ENCODE data around the gene C14orf180. TPM values are rescaled to one million over a fixed set of nuclear protein-coding genes. Genes with fewer than 3 reads are reported as not detected.

C14orf180 gene
- total and polyA plus RNA-seq, 2 donors from 2014 or later, result 2.1 to 3.1 TPM

GRCh38 chr14:104545151-104545941 is 34.2 kb upstream of the C14orf180 start:
- TF ChIP-seq, protein P1, sequence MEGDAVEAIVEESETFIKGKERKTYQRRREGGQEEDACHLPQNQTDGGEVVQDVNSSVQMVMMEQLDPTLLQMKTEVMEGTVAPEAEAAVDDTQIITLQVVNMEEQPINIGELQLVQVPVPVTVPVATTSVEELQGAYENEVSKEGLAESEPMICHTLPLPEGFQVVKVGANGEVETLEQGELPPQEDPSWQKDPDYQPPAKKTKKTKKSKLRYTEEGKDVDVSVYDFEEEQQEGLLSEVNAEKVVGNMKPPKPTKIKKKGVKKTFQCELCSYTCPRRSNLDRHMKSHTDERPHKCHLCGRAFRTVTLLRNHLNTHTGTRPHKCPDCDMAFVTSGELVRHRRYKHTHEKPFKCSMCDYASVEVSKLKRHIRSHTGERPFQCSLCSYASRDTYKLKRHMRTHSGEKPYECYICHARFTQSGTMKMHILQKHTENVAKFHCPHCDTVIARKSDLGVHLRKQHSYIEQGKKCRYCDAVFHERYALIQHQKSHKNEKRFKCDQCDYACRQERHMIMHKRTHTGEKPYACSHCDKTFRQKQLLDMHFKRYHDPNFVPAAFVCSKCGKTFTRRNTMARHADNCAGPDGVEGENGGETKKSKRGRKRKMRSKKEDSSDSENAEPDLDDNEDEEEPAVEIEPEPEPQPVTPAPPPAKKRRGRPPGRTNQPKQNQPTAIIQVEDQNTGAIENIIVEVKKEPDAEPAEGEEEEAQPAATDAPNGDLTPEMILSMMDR (IDR thresholded peaks at IDR 0.05; ENCODE audit: borderline replicate concordance, extremely low read depth, insufficient read depth), result no peak
- peaks cover 6% of the 10 kb centered on the region for H3K27me3 ChIP-seq (ENCODE audit: control insufficient read depth, insufficient read depth, low read length)
- DNase-seq (peak in 2 of 5 donors; percentile 35 to 76), FAIRE-seq (no peak)
- intact Hi-C loops (cut with DNase I), result no loop called here
- H3K4me3 ChIP-seq (ENCODE audit: low read length in 3 of 3), result no peak overlapping the region
- peaks cover 0 to 4% (median 0%) of the 10 kb centered on the region in 3 donors for H3K9me3 ChIP-seq (ENCODE audit: control insufficient read depth in 2 of 3, insufficient read depth in 1 of 3, low read length in 3 of 3)
- H3K9ac ChIP-seq (ENCODE audit: low read length in 3 of 3), result no peak overlapping the region
- H3K4me1 ChIP-seq (ENCODE audit: control insufficient read depth in 2 of 3, insufficient read depth in 2 of 3, low read depth in 1 of 3, low read length in 3 of 3), result no peaks in the 10 kb centered on the region
- H3K36me3 ChIP-seq (ENCODE audit: control insufficient read depth in 2 of 3, insufficient read depth in 3 of 3, low read length in 3 of 3), result no peaks in the 10 kb centered on the region
- no peak overlapping the region for H3K27ac ChIP-seq (ENCODE audit: low read depth in 2 of 2, low read length in 2 of 2)

DNA sequence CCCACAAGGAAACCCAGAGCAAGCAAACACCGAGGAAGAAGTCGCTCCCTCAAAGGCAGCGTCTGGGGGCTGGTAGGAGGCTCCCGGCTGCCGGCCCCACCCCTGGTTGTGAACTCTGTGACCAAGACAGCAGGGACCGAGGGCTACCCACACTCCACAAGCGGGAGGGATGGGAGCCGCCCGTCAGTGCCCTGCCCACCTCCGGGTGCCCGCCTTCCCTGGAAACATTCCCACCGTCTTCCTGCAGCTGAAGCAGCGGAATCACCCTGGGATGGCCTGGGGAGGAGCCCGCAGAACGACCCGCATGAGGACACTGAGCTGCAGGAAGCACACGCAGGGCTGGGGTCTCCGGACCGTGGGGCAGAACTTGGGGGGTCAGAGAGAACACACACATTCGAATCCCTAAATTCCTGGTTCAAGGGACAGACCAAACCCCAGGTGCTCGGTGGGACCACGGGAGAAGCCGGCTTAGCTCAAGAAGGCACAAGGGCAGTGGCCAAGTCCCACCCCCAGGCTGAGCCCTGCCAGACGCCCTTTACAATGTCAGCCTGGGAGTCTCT is 33.5 kb upstream of the C14orf180 start:
- no peak overlapping the region for H3K4me3 ChIP-seq (ENCODE audit: low read length in 3 of 3)
- TF ChIP-seq, protein P1 (IDR thresholded peaks at IDR 0.05; ENCODE audit: borderline replicate concordance, extremely low read depth, insufficient read depth), result no peak
- no peaks in the 10 kb centered on the region for H3K36me3 ChIP-seq (ENCODE audit: control insufficient read depth in 2 of 3, insufficient read depth in 3 of 3, low read length in 3 of 3)
- intact Hi-C loops (cut with DNase I), result no loop called here
- no peak for FAIRE-seq
- DNase-seq, result peak in 2 of 5 donors; percentile 35 to 73
- peaks cover 0 to 4% (median 0%) of the 10 kb centered on the region in 3 donors for H3K9me3 ChIP-seq (ENCODE audit: control insufficient read depth in 2 of 3, insufficient read depth in 1 of 3, low read length in 3 of 3)
- H3K9ac ChIP-seq (ENCODE audit: low read length in 3 of 3), result no peak overlapping the region
- peaks cover 6% of the 10 kb centered on the region for H3K27me3 ChIP-seq (ENCODE audit: control insufficient read depth, insufficient read depth, low read length)
- no peak overlapping the region for H3K27ac ChIP-seq (ENCODE audit: low read depth in 2 of 2, low read length in 2 of 2)
- no peaks in the 10 kb centered on the region for H3K4me1 ChIP-seq (ENCODE audit: control insufficient read depth in 2 of 3, insufficient read depth in 2 of 3, low read depth in 1 of 3, low read length in 3 of 3)

DNA sequence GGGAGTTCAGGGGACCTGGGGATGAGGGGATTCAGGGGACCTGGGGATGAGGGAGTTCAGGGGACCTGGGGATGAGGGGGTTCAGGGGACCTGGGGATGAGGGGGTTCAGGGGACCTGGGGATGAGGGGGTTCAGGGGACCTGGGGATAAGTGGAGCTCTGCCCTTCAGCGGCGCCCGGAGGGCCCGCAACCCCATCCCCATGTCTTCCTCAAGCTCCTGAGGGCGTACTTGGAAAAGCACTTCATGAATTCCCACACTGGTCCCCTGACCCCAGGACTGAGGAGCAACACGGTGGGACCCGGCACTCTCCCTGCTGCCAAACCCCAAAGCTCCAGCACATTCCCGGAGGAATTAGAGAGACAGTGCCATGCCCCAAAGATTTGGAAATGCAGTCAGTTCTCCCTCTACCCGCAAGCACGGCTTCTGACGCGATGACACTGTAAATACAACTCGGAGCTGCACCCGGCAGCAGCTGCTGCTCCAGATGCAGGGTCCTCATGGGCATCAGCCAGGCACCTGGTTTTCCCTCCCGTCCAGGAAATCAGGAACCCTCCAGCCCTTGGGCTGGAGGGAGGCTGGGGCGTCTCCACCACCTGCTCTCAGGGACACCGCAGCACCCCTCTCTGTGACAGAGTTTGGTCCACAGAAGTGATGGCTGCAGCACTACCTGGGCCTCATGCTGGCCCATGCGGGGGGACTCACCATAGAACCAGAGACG is 32.8 kb upstream of the C14orf180 start:
- H3K27ac ChIP-seq (ENCODE audit: low read depth in 2 of 2, low read length in 2 of 2), result no peak overlapping the region
- H3K4me3 ChIP-seq (ENCODE audit: low read length in 3 of 3), result no peak overlapping the region
- H3K9ac ChIP-seq (ENCODE audit: low read length in 3 of 3), result no peak overlapping the region
- no peaks in the 10 kb centered on the region for H3K36me3 ChIP-seq (ENCODE audit: control insufficient read depth in 2 of 3, insufficient read depth in 3 of 3, low read length in 3 of 3)
- peaks cover 0 to 4% (median 0%) of the 10 kb centered on the region in 3 donors for H3K9me3 ChIP-seq (ENCODE audit: control insufficient read depth in 2 of 3, insufficient read depth in 1 of 3, low read length in 3 of 3)
- FAIRE-seq, result no peak
- DNase-seq, result peak in 1 of 5 donors; percentile 29
- intact Hi-C loops (cut with DNase I), result no loop called here
- H3K4me1 ChIP-seq (ENCODE audit: control insufficient read depth in 2 of 3, insufficient read depth in 2 of 3, low read depth in 1 of 3, low read length in 3 of 3), result no peaks in the 10 kb centered on the region
- peaks cover 6% of the 10 kb centered on the region for H3K27me3 ChIP-seq (ENCODE audit: control insufficient read depth, insufficient read depth, low read length)
- TF ChIP-seq, protein P1 (IDR thresholded peaks at IDR 0.05; ENCODE audit: borderline replicate concordance, extremely low read depth, insufficient read depth), result no peak
